Fibroblast of lung (primary cell): ENCODE data around the gene MAP4K2. TPM values are rescaled to one million over a fixed set of nuclear protein-coding genes. Genes with fewer than 3 reads are reported as not detected.

Experiments
- DNase-seq, 2 donors: peaks; one replicate each; pipeline versions ENCODE4 v3.0.0 to v3.0.0-alpha.2; 2010; ENCODE audit warnings: low read depth in 2 of 2
- H2AFZ ChIP-seq: 2 replicates; pipeline ENCODE4 v1.5.1; 2012; ENCODE audit warnings: low read length, control low read depth, inconsistent platforms
- H3K27ac ChIP-seq: 2 replicates; pipeline ENCODE4 v1.5.1; 2011; ENCODE audit warnings: low read length, control low read depth; ENCODE audit not compliant: insufficient read depth
- H3K27me3 ChIP-seq: 2 replicates; pipeline ENCODE4 v1.5.1; 2011; ENCODE audit warnings: mild to moderate bottlenecking, low read length; ENCODE audit not compliant: control insufficient read depth, insufficient read depth
- H3K36me3 ChIP-seq: 2 replicates; pipeline ENCODE4 v1.5.1; 2011; ENCODE audit warnings: low read length; ENCODE audit not compliant: control insufficient read depth, insufficient read depth
- H3K4me1 ChIP-seq: 2 replicates; pipeline ENCODE4 v1.5.1; 2011; ENCODE audit warnings: low read length; ENCODE audit not compliant: control insufficient read depth, insufficient read depth; ENCODE audit errors: extremely low read depth
- H3K4me2 ChIP-seq: 2 replicates; pipeline ENCODE4 v1.5.1; 2011; ENCODE audit warnings: low read length, control low read depth; ENCODE audit not compliant: insufficient read depth; ENCODE audit errors: extremely low read depth
- H3K4me3 ChIP-seq, 4 experiments: fragments of 200-600 bp in 1 of 4; sonication (generic) in 1 of 4; replicated peaks in 1 of 4; 2 replicates each; pipeline ENCODE4 v1.5.1; 2011 to 2016; ENCODE audit warnings: low read length in 4 of 4, low read depth in 3 of 4, mild to moderate bottlenecking in 3 of 4, control low read depth in 2 of 4, inconsistent platforms in 1 of 4, mixed read lengths in 1 of 4; ENCODE audit not compliant: insufficient read depth in 1 of 4; ENCODE audit errors: control extremely low read depth in 1 of 4
- H3K79me2 ChIP-seq: 2 replicates; pipeline ENCODE4 v1.5.1; 2012; ENCODE audit warnings: mild to moderate bottlenecking, low read length, inconsistent platforms; ENCODE audit not compliant: control insufficient read depth, insufficient read depth
- H3K9ac ChIP-seq: 2 replicates; pipeline ENCODE4 v1.5.1; 2011; ENCODE audit warnings: mild to moderate bottlenecking, low read length, control low read depth; ENCODE audit not compliant: insufficient read depth
- H3K9me3 ChIP-seq: 2 replicates; pipeline ENCODE4 v1.5.1; 2012; ENCODE audit warnings: low read depth, low read length; ENCODE audit not compliant: control insufficient read depth, insufficient read depth
- H4K20me1 ChIP-seq: 2 replicates; pipeline ENCODE4 v1.5.1; 2011; ENCODE audit warnings: low read length; ENCODE audit not compliant: control insufficient read depth, insufficient read depth; ENCODE audit errors: extremely low read depth
- EZH2 ChIP-seq: IDR thresholded peaks from 2 replicates; pipeline ENCODE4 v1.5.1; 2012; ENCODE audit warnings: low read length, control low read depth, mild to moderate bottlenecking; ENCODE audit errors: missing control alignments
- polyA plus RNA-seq, 2 donors: library from polyadenylated mRNA; depleted of rRNA in 1 of 2; stranded (reverse) in 1 of 2; unstranded in 1 of 2; fragments of >200 nt; gene quantifications; 2 replicates each; pipeline ENCODE4 v1.2.1, GENCODE V29; 2011 to 2012; ENCODE audit warnings: missing spikeins in 1 of 2
- total RNA-seq: library from RNA; depleted of rRNA; stranded (reverse); fragments of >200 nt; gene quantifications from 2 replicates; pipeline ENCODE4 v1.2.1, GENCODE V29; 2014
- TF ChIP-seq, protein P1 (sequence below), 2 donors: IDR thresholded peaks in 1 of 2; conservative IDR thresholded peaks in 1 of 2; 1 replicate in 1 of 2; 2 replicates in 1 of 2; pipeline ENCODE4 v1.5.1; 2011 to 2012; ENCODE audit warnings: low read length in 2 of 2, control low read depth in 1 of 2, inconsistent platforms in 1 of 2, low read depth in 1 of 2, mild to moderate bottlenecking in 1 of 2

The MAP4K2 gene
- total and polyA plus RNA-seq, 2 donors (not counting 1 experiment from before 2014, with no cell fraction given): 6.4 to 9.2 TPM

DNA sequence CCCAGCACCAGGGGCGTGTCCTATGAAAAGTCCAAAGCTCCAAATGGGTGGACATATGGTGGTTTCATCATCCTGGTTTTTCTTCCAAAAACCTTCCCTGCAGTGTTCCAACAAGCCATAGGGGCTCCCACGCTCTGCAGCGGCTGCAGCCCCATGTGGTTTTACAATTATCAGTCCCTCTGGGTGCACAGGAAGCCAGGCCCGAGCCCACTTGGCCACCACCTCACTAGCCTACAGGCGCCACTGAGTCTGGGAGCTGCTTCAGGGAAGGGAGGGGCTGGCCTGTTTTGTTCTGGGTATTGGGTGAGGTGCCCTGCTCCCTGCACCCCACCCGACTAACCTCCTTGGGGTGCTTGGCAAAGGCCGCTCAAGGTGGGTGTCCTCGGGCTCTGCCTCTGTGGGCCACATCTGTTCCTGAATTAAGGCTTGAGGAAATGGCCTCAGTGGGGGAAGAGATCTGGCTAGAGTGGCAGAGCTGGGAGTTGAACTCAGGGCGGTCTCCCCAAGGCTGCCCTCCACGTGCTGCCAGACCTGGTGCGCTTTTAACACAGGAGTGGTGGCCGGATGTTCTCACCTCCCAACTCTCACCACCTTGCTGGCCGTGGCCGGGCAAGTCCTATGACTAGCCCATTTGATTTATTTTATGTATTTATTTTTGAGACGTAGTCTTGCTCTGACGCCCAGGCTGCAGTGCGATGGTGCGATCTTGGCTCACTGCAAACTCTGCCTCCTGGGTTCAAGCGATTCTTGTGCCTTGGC is 46.8 kb upstream of the MAP4K2 start:
- Histone ChIP-seq H3K36me3 (peaks cover 24% of the 10 kb centered on the region), H3K4me3 (no peak overlapping the region), H4K20me1 (no peaks in the 10 kb centered on the region), H3K4me1 (peaks cover 25% of the 10 kb centered on the region), H3K9ac (no peak overlapping the region), H3K27me3 (no peaks in the 10 kb centered on the region), H3K27ac (peak overlapping the region; percentile 23), H2AFZ (no peak overlapping the region), H3K4me2 (no peak overlapping the region), H3K79me2 (peaks cover 17% of the 10 kb centered on the region), H3K9me3 (no peaks in the 10 kb centered on the region)
- DNase-seq: peak in 1 of 2 donors; percentile 69
- TF ChIP-seq, protein P1, sequence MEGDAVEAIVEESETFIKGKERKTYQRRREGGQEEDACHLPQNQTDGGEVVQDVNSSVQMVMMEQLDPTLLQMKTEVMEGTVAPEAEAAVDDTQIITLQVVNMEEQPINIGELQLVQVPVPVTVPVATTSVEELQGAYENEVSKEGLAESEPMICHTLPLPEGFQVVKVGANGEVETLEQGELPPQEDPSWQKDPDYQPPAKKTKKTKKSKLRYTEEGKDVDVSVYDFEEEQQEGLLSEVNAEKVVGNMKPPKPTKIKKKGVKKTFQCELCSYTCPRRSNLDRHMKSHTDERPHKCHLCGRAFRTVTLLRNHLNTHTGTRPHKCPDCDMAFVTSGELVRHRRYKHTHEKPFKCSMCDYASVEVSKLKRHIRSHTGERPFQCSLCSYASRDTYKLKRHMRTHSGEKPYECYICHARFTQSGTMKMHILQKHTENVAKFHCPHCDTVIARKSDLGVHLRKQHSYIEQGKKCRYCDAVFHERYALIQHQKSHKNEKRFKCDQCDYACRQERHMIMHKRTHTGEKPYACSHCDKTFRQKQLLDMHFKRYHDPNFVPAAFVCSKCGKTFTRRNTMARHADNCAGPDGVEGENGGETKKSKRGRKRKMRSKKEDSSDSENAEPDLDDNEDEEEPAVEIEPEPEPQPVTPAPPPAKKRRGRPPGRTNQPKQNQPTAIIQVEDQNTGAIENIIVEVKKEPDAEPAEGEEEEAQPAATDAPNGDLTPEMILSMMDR (conservative IDR thresholded peaks at IDR 0.05 in 1 of 2, IDR thresholded peaks at IDR 0.05 in 1 of 2; ENCODE audit: low read depth in 1 of 2, low read length in 2 of 2): peak; percentile 12 to 38
- TF ChIP-seq EZH2: no peak

DNA sequence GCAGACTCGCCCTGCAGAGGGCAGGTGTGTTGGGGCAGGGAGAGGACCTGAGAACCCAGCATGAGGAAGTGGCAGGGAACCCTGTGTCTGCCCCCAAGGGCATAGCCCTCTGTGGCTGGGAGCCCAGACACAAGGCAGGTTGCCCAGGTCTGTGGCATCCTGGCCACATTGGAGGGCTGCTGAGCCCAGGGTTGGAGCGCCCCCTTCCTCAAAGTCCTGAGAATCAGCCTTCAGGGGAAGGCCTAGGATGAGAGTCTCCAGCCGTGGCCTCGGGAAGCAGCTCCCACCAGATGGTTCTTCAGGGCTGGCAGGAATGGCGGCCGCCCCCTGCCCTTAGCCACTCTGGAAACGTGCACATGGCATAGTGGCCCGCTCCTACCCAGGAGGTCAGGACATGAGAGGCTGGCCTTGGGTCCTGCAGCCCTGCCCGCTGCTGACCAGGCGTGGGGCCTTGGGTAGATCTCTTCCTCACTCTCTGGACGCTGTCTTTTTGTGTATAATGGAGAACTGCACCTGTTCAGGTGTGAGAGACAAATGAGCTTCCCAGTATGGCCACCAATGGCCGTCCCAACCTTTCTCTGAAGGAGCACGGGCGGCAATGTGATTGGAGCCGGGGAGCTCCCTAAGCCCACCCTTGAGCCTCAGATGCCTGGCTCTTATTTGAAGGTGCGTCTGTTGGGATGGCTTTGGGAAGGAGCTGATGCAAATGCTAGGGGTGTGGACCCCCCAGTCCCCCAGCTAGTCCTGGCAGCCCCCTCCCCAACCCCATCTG is 46.0 kb upstream of the MAP4K2 start:
- Histone ChIP-seq H3K9ac (no peak overlapping the region), H3K36me3 (peaks cover 16% of the 10 kb centered on the region), H2AFZ (no peak overlapping the region), H3K9me3 (no peaks in the 10 kb centered on the region), H3K27ac (no peak overlapping the region), H3K4me2 (no peak overlapping the region), H3K4me1 (peaks cover 19% of the 10 kb centered on the region), H3K27me3 (no peaks in the 10 kb centered on the region), H4K20me1 (no peaks in the 10 kb centered on the region), H3K79me2 (peaks cover 9% of the 10 kb centered on the region), H3K4me3 (no peak overlapping the region)
- no peak for DNase-seq
- TF ChIP-seq EZH2: no peak

DNA sequence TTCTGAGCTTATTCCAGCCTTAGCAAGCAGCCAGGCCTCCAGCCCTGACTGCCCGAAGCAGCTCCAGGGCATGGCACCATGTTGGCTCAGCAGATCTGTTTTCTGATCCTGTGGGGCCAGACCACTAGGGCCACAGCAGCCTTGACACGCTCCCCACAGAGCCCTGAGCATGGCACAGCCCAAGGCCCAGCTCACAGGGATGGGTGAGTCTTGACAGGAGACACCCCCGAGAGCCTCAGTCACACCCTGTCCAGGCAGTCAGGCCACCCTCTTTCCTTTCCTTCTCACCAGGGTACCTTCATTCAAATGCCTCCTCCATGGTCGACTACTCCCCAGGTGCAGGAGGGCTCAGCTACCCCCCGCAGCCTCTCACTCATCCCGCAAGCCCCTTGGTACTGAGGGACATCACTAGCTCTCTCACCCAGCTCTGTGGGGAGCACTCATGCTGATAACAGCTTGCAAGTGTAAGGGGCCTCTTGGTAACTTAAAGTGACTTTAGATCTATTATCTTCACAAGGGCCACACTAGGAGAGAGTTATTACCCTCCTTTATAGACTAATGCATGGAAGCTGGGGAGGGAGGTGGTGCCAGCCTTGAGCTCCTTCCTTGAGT is 45.3 kb upstream of the MAP4K2 start:
- DNase-seq: no peak
- no peak overlapping the region for H2AFZ ChIP-seq
- H3K79me2 ChIP-seq: peaks cover 3% of the 10 kb centered on the region
- H3K9me3 ChIP-seq: no peaks in the 10 kb centered on the region
- TF ChIP-seq EZH2: no peak
- TF ChIP-seq, protein P1 (conservative IDR thresholded peaks at IDR 0.05 in 1 of 2, IDR thresholded peaks at IDR 0.05 in 1 of 2; ENCODE audit: low read depth in 1 of 2, low read length in 2 of 2): no peak
- no peaks in the 10 kb centered on the region for H3K27me3 ChIP-seq
- H3K36me3 ChIP-seq: peaks cover 11% of the 10 kb centered on the region
- no peak overlapping the region for H3K9ac ChIP-seq
- H3K27ac ChIP-seq: no peak overlapping the region
- H3K4me1 ChIP-seq: peaks cover 18% of the 10 kb centered on the region
- no peak overlapping the region for H3K4me3 ChIP-seq
- no peaks in the 10 kb centered on the region for H4K20me1 ChIP-seq
- no peak overlapping the region for H3K4me2 ChIP-seq
